ENCODE data around the gene STRN.

STRN gene

GRCh38 chr2:36820942-36821605, 145.3 kb downstream of the STRN start:
- Mint-ChIP-seq H3K36me3 (no peaks in the 10 kb centered on the region), H3K9me3 (no peaks in the 10 kb centered on the region), H3K27ac (no peak overlapping the region), H3K27me3 (peaks cover 5% of the 10 kb centered on the region), H3K4me1 (no peaks in the 10 kb centered on the region), H3K4me3 (no peak overlapping the region)
- no peak for ATAC-seq (ENCODE audit: low read depth)
- no peak for DNase-seq (ENCODE audit: low spot score in 2 of 2)

- no peaks in the 10 kb centered on the region for H3K9me3 Mint-ChIP-seq
- H3K36me3 Mint-ChIP-seq, result no peaks in the 10 kb centered on the region
- H3K4me3 Mint-ChIP-seq, result no peak overlapping the region
- H3K27me3 Mint-ChIP-seq, result peaks cover 5% of the 10 kb centered on the region
- no peak overlapping the region for H3K27ac Mint-ChIP-seq
- ATAC-seq (ENCODE audit: low read depth) (no peak), DNase-seq (ENCODE audit: low spot score in 2 of 2) (no peak)
- no peaks in the 10 kb centered on the region for H3K4me1 Mint-ChIP-seq
Measured at GRCh38 chr2:36819095-36819711, 147.1 kb downstream of the STRN start.

- no peaks in the 10 kb centered on the region for H3K36me3 Mint-ChIP-seq
- H3K9me3 Mint-ChIP-seq, result no peaks in the 10 kb centered on the region
- H3K4me1 Mint-ChIP-seq, result no peaks in the 10 kb centered on the region
- H3K27ac Mint-ChIP-seq, result no peak overlapping the region
- DNase-seq (ENCODE audit: low spot score in 2 of 2), result no peak
- no peak for ATAC-seq (ENCODE audit: low read depth)
- peaks cover 4% of the 10 kb centered on the region for H3K27me3 Mint-ChIP-seq
- no peak overlapping the region for H3K4me3 Mint-ChIP-seq
Measured at GRCh38 chr2:36818542-36818941, 147.8 kb downstream of the STRN start.

- Mint-ChIP-seq H3K4me3 (no peak overlapping the region), H3K9me3 (no peaks in the 10 kb centered on the region), H3K36me3 (no peaks in the 10 kb centered on the region), H3K27ac (no peak overlapping the region), H3K4me1 (peaks cover 2% of the 10 kb centered on the region), H3K27me3 (peaks cover 8% of the 10 kb centered on the region)
- DNase-seq (ENCODE audit: low spot score in 2 of 2) (no peak), ATAC-seq (ENCODE audit: low read depth) (no peak)
Measured at GRCh38 chr2:36812196-36812595, 154.1 kb downstream of the STRN start.

GRCh38 chr2:36811071-36811470, 155.3 kb downstream of the STRN start:
- Mint-ChIP-seq H3K4me3 (no peak overlapping the region), H3K27me3 (peaks cover 10% of the 10 kb centered on the region), H3K4me1 (peaks cover 2% of the 10 kb centered on the region), H3K36me3 (no peaks in the 10 kb centered on the region), H3K27ac (no peak overlapping the region), H3K9me3 (no peaks in the 10 kb centered on the region)
- DNase-seq (ENCODE audit: low spot score in 2 of 2) (no peak), ATAC-seq (ENCODE audit: low read depth) (no peak)

GRCh38 chr2:36809069-36809445, 157.3 kb downstream of the STRN start:
- ATAC-seq (ENCODE audit: low read depth) (no peak), DNase-seq (ENCODE audit: low spot score in 2 of 2) (no peak)
- Mint-ChIP-seq H3K9me3 (no peaks in the 10 kb centered on the region), H3K36me3 (no peaks in the 10 kb centered on the region), H3K27me3 (peaks cover 12% of the 10 kb centered on the region), H3K4me1 (peaks cover 5% of the 10 kb centered on the region), H3K4me3 (no peak overlapping the region), H3K27ac (no peak overlapping the region)

- Mint-ChIP-seq H3K27ac (no peak overlapping the region), H3K4me3 (no peak overlapping the region), H3K9me3 (no peaks in the 10 kb centered on the region), H3K4me1 (peaks cover 5% of the 10 kb centered on the region), H3K27me3 (peaks cover 12% of the 10 kb centered on the region), H3K36me3 (no peaks in the 10 kb centered on the region)
- DNase-seq (ENCODE audit: low spot score in 2 of 2) (no peak), ATAC-seq (ENCODE audit: low read depth) (no peak)
Measured at GRCh38 chr2:36808386-36809068, 157.8 kb downstream of the STRN start.

- peaks cover 3% of the 10 kb centered on the region for H3K4me1 Mint-ChIP-seq
- no peak overlapping the region for H3K27ac Mint-ChIP-seq
- no peak for ATAC-seq (ENCODE audit: low read depth)
- no peak for DNase-seq (ENCODE audit: low spot score in 2 of 2)
- H3K9me3 Mint-ChIP-seq, result no peaks in the 10 kb centered on the region
- H3K4me3 Mint-ChIP-seq, result no peak overlapping the region
- no peaks in the 10 kb centered on the region for H3K36me3 Mint-ChIP-seq
- peaks cover 10% of the 10 kb centered on the region for H3K27me3 Mint-ChIP-seq
Measured at GRCh38 chr2:36807223-36807886, 159.0 kb downstream of the STRN start.

- Mint-ChIP-seq H3K27ac (no peak overlapping the region), H3K9me3 (no peaks in the 10 kb centered on the region), H3K36me3 (peaks cover 2% of the 10 kb centered on the region), H3K4me3 (no peak overlapping the region), H3K27me3 (peaks cover 13% of the 10 kb centered on the region), H3K4me1 (peaks cover 3% of the 10 kb centered on the region)
- no peak for ATAC-seq (ENCODE audit: low read depth)
- DNase-seq (ENCODE audit: low spot score in 2 of 2), result no peak
Measured at GRCh38 chr2:36805635-36806224, 160.6 kb downstream of the STRN start.

- H3K36me3 Mint-ChIP-seq, result peaks cover 2% of the 10 kb centered on the region
- no peaks in the 10 kb centered on the region for H3K9me3 Mint-ChIP-seq
- peaks cover 3% of the 10 kb centered on the region for H3K4me1 Mint-ChIP-seq
- DNase-seq (ENCODE audit: low spot score in 2 of 2), result no peak
- ATAC-seq (ENCODE audit: low read depth), result no peak
- H3K27ac Mint-ChIP-seq, result no peak overlapping the region
- H3K4me3 Mint-ChIP-seq, result no peak overlapping the region
- H3K27me3 Mint-ChIP-seq, result peaks cover 17% of the 10 kb centered on the region
Measured at GRCh38 chr2:36802952-36803351, 163.4 kb downstream of the STRN start.

- Mint-ChIP-seq H3K4me1 (peaks cover 3% of the 10 kb centered on the region), H3K4me3 (no peak overlapping the region), H3K27me3 (peaks cover 19% of the 10 kb centered on the region), H3K36me3 (peaks cover 2% of the 10 kb centered on the region), H3K9me3 (no peaks in the 10 kb centered on the region), H3K27ac (no peak overlapping the region)
- DNase-seq (ENCODE audit: low spot score in 2 of 2) (no peak), ATAC-seq (ENCODE audit: low read depth) (no peak)
Measured at GRCh38 chr2:36801088-36801487, 165.2 kb downstream of the STRN start.

GRCh38 chr2:36800381-36800780, 166.0 kb downstream of the STRN start:
- Mint-ChIP-seq H3K4me1 (no peaks in the 10 kb centered on the region), H3K27ac (no peak overlapping the region), H3K4me3 (no peak overlapping the region), H3K36me3 (peaks cover 2% of the 10 kb centered on the region), H3K27me3 (peaks cover 19% of the 10 kb centered on the region), H3K9me3 (no peaks in the 10 kb centered on the region)
- DNase-seq (ENCODE audit: low spot score in 2 of 2) (no peak), ATAC-seq (ENCODE audit: low read depth) (no peak)

GRCh38 chr2:36798724-36799123, 167.6 kb downstream of the STRN start:
- no peak overlapping the region for H3K4me3 Mint-ChIP-seq
- H3K27ac Mint-ChIP-seq, result no peak overlapping the region
- H3K4me1 Mint-ChIP-seq, result no peaks in the 10 kb centered on the region
- H3K9me3 Mint-ChIP-seq, result no peaks in the 10 kb centered on the region
- no peak for ATAC-seq (ENCODE audit: low read depth)
- no peak for DNase-seq (ENCODE audit: low spot score in 2 of 2)
- peaks cover 19% of the 10 kb centered on the region for H3K27me3 Mint-ChIP-seq
- peaks cover 2% of the 10 kb centered on the region for H3K36me3 Mint-ChIP-seq

Data from memory B cell (primary cell).